Medulla oblongata (tissue), 1 donor: ENCODE measurements around the gene FAM174A.

Source experiments
- DNase-seq: peaks from one replicate; pipeline ENCODE4 v3.0.0-alpha.2; 2015; ENCODE audit errors: extremely low spot score

The FAM174A gene

DNA sequence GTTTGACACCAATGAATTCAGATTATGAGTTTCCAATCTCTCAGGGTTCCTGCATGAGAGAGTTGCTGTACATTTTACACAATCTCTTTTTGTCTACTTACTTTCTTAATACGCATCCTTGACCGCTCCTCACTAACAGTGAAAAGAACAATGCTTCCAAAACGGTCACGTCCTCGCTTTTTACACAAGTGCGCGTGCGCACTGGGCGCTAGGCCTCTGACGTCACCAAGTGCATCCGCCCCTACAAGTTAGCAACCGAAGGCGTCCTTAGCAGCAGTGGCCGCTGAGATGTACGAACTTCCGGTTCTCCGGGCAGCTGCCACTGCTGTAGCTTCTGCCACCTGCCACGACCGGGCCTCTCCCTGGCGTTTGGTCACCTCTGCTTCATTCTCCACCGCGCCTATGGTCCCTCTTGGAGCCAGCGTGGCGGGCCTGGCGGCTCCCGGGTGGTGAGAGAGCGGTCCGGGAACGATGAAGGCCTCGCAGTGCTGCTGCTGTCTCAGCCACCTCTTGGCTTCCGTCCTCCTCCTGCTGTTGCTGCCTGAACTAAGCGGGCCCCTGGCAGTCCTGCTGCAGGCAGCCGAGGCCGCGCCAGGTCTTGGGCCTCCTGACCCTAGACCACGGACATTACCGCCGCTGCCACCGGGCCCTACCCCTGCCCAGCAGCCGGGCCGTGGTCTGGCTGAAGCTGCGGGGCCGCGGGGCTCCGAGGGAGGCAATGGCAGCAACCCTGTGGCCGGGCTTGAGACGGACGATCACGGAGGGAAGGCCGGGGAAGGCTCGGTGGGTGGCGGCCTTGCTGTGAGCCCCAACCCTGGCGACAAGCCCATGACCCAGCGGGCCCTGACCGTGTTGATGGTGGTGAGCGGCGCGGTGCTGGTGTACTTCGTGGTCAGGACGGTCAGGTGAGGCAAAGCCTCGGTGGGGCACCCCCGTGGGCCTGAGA lies at the start of gene FAM174A:
Gene FAM174A, plus strand, starts transcription at position 315 of the 946 bp plus-strand sequence. Its CDS starts 157 bp downstream, at position 472.
- DNase-seq, result peak; percentile 99

DNA sequence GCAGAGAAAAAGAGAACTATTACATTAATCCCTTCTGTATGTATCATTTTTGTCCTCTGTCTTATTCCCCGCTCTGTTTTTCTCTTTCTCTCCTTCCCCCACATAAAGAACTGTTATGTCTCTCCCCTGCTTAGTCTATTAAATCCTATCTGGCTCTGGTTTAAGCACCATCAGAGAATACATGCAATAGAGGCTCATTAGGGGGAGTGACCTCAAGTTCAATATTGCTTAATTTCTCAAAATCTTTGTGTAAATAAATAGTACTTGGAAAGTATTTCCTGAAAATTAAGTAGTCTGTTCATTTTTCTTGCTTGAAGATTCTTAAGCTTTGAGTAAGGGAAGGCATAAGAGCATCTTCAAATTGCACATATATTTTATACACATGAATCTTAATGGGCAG lies 41.2 kb upstream of the FAM174A start:
- DNase-seq, result no peak

DNA sequence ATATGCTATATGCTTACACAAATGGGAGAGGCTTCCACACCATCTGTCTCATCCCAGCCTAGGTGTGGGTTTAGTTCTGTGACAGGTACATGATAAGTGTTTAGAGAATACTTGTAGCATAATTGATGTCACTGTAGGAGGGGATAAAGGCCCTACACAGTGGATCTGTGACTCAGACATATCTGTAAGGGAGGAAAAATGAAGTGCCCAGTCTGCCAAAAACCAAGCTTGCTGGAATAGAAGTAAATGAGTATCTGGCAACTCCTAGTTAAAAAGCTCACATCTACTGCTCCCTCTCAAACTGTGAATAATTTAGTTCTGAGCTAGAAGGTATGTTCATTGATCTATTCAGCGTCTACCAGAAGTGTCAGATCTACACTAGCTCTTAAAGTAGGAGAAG lies 38.9 kb upstream of the FAM174A start:
- DNase-seq, result no peak

DNA sequence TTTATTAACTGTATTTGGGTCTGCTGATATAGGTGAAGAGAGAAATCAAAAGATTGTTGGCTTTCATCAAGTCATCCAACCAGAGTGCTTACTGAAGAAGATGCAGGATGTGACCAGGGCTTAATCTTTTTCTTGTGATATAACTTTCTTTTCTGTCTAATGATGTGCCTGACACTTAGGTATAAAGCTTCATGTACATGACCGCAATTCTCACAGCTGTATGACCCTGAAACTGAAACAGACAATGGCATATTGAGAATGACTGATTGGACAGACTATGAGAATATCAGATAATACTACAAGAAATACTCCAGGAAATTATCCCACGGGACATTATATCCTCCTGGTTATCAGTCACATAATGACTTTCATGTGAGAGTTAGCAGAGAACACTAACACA lies 32.5 kb upstream of the FAM174A start:
- DNase-seq, result no peak

DNA sequence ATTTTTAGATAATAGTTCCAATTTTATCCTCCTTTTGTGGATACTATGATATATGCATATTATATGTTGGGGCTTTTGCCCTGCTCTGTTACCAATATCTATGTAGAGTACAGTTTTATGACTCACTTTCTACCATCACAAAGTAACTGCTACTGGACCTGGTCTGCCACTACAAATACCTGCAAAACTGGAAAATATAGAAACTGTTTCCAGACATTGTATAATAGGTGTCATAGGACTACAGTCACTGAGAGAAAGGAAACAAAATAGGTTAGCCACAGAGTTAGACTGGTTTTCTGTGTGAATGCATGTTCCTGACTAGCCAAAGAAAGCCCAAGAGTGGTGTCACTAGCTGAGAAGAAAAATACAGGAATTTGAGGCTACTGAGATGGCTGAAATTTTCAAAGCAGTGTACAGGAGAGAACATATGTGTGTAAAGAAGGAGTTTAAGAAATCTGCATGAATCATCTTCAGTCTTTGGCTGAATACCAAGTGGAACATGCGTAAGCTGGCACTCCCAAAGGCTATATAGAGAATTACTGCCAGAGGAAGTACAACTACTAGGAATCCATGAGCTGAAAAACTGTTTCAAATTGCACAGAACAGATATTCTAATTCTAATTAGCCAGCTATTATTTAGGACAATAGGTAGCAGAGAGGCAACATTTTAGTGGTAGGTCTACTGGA lies 29.0 kb upstream of the FAM174A start:
- no peak for DNase-seq

DNA sequence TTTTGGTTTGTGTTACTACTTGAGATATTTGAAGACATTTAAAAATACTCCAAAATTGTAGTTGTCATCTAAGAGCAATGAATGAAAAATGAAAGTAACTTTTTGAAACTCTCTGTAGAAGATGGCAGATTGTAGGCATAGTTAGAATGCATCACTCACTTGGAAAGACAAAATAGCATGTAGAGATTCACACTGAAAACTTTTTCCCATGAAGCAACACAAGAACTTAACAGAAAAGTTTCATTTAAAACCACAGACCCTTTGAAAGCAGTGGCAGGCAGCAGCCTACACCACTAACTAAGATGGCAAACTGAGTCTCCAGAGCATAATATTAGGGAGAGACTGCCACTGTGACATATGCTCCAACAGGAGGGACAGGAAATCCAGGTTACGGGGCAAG lies 18.9 kb upstream of the FAM174A start:
- DNase-seq, result no peak

DNA sequence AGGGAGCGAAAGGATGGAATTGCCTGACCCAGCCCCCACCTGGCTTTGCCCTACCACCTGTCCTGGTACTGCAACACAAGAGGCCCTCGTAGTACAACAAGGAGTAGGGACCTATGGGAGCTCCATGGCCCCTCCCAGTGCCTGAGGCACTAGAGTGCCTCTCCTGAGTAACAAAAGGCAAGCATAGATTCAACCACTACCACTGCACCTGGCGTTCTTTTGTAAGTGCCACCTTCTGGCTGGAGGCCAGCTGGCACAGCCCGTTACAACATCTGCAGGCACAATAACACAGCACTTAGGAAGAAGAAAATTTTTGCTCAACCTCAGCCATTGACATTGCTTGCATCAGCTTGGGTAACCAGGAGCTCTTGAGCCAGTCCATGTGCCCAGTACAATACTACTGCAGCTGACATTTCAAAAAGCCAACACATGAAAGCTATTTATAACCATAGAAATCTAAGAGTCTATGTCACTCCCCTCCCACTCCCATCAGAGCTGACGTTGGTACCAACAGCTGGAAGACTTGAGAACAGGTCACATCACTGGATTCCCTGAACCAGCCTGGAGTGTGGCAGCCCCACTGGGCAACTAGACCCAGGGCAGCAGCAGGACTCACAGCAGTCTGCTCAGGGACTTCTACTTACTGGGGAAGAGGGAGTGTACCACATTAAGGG lies 17.7 kb upstream of the FAM174A start:
- DNase-seq, result no peak

DNA sequence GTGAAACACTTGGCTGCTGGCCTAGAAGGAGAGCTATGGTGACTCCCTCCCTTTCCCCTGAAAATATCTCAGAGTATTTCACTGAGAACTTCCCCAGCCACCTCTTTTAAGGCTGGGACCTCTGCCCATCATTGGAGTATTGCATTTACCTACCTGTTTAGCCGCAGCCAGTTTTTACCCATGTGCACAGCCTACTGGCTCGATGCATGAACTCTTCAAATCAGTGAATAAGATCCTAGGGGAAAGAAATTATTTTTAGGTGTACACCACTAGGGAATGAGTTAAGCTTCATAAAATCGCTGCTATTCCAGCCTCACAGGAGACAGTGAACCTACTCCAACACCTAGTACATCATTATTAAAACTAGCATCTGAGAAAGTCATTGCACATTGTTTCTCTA lies 16.8 kb upstream of the FAM174A start:
- DNase-seq, result no peak

DNA sequence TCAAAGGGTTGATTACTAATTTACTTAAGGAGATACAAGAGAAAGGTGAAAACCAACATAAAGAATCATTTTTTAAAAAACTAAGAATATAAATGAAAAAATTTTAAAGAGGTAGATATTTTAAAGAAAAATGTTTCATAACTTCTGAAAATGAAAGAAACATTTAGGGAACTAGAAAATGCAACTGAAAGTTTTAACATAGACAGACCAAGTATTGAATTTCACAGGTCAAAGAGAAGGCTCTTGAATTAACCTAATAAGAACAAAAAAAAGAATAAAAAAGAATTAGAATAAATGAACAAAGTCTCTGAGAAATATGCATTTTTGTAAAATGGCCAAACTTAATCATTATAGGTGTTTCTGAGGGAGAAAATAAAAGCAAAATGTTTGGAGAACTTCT lies 16.1 kb upstream of the FAM174A start:
- DNase-seq, result no peak

DNA sequence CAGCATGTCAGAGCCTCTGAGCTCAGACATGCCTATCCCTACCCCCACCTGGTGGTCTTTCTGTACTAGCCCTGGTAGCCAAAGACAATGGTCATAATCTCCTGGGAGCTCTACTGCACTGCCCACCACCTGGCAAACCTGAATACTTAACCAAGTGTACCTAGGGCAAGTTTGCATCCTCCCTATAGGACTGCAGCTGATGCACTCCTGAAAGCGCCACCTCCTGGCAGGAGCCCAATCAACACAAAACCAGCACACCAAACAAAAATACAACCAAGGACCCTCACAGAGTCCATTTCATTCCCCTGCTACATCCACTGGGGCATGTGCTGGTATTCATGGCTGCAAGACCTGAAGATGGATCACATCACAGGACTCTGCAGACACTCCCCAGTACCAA lies 14.8 kb upstream of the FAM174A start:
- no peak for DNase-seq

DNA sequence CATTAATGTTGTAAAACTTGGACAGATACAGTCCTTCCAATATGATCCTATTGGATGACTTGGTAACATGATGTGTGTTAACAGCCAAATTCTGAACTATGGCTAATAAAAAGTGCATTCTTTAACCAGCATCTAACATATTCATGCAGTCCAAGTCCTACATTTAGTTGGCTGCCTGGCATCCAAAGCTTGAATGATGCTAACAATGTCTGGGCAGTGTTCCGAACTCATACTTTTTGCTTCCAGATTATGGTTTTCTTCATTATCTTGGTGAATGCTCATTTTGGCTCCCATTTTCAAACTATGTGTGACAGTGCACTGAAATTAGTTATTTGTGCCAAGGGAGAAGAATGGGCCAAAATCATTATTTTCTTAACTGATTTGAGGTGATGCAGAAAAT lies 2.8 kb downstream of the FAM174A start:
- DNase-seq, result no peak

DNA sequence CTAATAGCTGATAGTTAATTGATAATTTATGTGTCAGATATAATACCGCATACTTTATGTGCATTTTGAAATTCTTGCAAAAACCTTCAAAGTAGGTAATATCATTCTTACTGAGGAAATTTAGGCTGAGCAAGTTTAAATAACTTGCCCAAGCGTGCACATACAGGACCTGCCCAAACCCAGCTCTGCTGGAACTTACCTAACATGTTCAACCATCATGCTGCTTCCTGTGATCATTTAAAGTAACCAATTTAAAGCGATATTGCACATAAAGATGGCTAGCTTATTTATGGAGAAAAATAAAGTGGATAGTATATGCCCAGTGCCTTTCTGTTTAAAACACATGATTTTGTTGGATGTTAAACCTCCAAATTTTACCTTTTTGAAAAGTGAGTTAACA lies 4.3 kb downstream of the FAM174A start:
- no peak for DNase-seq

DNA sequence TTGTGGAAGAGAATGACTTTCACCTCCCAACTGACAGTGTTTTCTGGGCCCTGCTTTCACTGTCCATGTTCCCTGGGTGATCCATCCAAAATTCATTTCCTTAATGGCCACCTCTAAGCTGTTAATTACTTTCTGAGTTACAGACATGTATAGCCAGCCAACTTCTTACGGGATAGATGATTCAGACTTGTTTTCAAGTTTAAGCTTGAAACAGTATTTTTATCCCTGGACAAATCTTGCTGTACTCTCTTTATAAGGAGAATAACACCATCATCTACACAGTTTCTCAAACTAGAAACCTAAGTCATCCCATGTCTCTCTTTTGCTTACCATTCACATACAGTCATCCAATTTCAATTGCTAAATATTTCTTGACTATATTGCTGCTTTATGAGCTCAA lies 6.9 kb downstream of the FAM174A start:
- no peak for DNase-seq

DNA sequence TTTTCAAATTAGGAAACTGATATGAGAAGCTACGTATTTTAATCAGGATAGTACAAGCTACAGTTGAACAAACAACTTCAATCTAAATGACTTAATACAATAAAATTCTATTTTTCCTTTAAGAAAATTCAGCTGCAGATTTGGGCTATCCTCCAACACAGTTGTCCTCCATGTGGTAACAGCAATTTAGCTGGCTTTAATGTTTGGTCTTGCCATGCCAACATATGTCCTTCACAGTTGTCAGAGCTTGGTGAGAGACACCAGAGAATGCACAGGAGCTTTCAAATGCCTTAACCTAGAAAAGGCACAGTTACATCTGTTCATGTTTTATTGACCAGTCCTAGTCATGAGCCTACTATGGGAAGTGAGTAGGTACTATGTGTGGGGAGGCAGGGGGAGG lies 10.8 kb downstream of the FAM174A start:
- DNase-seq, result no peak

DNA sequence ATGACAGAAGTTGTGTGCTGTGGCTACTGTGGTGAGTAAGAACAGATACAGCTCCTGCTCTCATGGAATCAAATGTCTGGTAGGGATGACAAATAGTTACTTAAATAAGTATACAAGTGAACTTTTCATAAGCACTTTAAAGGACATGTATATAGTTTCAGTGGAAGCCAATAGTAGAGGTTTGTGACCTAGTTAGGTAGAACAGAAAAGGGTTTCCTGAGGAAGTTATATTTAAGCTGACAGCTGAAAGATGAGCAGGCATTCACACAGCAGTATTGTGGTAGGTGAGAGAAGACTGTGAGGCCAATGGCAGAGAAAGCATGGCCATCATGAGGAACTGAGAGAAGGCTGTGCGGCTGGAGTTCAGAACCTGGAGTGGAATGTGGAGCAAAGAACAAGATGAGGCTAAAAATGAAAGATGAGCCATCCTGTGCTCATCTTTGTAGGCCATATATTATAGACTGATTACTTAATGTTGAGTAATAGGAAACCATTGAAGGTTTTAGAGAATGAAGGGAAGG lies 15.4 kb downstream of the FAM174A start:
- no peak for DNase-seq

DNA sequence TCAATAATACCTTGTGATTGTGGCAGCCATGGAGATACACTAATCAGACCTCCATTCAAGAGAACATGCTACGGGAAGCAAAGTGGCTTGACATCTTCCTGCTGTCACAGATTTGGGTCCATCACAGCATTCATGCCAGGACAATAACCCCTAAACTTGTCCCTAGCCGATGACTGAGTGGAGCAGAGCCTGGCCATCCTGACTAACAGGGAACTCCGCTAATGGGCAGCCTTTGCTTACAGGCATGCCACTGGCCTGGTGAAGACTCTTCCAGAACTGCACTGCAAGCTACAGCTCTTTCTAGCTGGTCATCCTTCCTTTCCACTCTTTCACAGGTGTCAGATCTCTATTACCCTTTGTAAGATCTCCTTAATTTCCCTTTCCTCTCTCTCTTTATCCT lies 16.0 kb downstream of the FAM174A start:
- no peak for DNase-seq

DNA sequence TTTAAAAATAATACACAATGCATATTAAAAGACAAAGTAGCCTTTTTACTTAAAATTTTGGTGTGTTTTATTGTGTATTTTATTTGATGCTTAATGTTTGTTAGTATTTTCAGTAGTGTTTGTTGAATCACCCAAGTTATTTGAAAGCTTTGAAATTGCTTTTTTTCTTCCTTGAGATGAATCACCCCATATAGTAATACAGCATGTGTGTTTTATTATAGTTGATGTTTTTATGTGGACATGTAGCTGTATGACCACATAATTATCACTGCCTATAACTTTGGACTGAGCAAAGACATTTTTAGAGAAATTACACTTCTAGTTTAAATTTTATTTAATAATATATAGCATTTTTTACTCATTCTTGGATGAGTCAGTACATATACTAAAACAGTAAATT lies 18.0 kb downstream of the FAM174A start:
- DNase-seq, result no peak

DNA sequence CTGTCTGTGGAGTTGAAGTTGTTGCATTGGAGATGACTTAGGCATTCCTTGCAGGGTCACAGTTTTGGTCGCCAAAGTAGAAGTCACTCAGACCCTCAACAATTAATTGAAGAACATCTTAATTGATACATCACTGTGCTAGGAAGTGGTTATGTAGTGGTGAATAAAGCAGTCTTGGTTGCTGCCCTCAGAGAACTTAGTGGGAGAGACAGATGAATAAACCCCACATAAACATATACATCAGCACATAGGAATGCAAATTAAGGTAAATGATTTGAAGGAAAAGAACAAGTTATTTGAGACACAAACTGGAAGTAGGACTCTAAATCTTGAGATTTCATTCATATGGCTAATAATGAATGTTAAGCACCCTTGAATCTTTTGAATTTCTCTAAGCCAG lies 25.7 kb downstream of the FAM174A start:
- no peak for DNase-seq

DNA sequence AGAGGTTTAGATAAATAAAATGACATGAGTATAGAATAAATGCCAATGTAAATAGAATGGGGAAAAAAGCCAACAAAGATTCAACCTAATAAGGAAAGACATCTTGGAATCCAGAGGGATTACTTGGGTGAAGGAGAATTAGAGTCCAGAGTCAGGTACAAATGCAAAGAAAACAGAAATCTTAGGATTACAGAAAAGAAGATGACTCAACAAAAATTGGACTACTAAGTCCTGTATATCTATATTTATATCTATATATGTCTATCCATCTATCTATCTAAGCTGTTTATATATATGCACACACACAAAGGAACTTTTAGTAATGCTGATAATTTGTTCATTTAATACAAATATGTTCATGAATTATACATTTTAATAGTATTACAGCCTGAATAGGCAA lies 27.6 kb downstream of the FAM174A start:
- DNase-seq, result no peak

DNA sequence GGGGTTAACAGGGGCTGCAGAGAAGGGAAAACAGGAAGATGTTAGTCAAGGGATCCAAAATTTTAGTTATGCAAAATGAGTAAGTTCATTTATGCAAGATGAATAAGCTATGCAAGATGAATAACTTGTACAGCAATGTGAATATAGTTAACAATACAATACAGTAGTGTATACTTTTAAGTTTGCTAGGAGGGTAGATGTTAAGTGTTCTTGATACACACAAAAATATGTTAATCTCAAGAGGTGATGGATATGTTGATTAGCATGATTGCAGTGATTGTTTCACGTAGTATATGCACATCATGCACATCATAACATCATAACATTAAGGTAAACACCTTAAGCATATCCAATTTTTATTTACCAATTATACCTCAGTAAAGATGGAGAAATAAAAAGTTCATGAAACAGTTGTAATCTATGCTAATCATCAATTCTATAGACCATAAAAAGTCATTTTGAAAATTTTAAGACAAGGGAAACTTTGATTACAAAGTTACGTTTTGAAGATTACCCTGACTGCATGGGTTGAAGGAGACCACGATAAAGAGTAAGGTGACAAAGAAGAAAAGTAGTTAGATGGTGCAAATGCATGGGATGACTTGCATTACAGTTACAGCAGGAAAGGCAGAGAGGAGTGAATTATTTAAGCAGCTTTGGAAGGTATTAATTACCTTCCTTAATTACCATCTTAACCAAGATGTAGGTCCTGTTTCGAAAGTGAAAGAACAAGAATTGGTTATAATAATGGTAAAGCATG lies 31.4 kb downstream of the FAM174A start:
- DNase-seq, result no peak

DNA sequence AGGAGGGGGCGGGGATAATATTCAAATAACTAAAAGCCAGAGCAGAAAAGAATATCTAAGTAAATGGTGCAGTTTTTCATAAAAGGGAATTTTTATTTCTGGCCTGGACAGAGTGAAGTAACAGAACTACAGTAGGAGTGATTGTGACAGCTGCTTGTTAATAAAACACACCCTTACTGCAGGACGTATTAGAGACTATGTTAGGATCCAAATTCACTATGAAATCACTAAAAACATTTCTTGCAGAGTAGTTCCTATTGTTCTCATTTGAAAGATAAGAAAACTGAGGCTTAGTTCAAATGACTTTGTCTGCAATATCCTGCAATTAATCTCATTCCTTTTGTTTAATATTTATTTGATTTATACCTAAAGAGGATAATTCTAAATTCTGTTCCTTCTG lies 39.5 kb downstream of the FAM174A start:
- DNase-seq, result no peak

DNA sequence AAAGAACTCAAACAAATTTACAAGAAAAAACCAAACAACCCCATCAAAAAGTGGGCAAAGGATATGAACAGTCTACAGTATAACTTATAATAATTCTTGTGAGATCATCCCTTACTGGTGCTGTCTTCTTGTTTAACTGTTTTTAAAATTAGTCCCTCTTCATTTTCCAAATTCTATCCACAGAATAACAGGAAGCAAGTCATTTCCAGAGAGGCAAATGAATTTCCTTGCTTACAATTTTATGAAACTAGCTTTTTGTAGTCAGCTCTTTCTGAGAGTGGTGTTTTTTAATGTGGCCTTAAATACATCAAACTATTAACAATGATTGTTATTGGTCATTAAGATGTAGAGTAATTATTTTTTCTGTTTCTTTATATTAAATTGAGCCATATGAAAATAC lies 40.6 kb downstream of the FAM174A start:
- no peak for DNase-seq
